Adrenal gland (tissue), 5 donors: ENCODE data around the gene GZMB.

Experiments used
- POLR2A ChIP-seq, 2 donors: fragments of 450-650 bp; IDR thresholded peaks; one replicate each; pipeline ENCODE4 v1.6.1; 2017; ENCODE audit warnings: antibody characterized with exemption in 2 of 2, mild to moderate bottlenecking in 2 of 2, moderate library complexity in 1 of 2
- TF ChIP-seq, protein P1 (sequence below), 6 experiments: fragments of 450-650 bp in 4 of 6; fragments of 200-600 bp in 2 of 6; sonication (generic) in 1 of 6; IDR thresholded peaks; 1 replicate in 5 of 6; 2 replicates in 1 of 6; pipeline versions ENCODE4 v1.5.1 to v1.8.0; 2016 to 2021; ENCODE audit warnings: antibody characterized with exemption in 6 of 6, mild to moderate bottlenecking in 2 of 6, moderate library complexity in 1 of 6
- donor health status: DM: no; HTN: no; CAD: no.

- TF ChIP-seq POLR2A (IDR thresholded peaks at IDR 0.05) = no peak
- TF ChIP-seq, protein P1, sequence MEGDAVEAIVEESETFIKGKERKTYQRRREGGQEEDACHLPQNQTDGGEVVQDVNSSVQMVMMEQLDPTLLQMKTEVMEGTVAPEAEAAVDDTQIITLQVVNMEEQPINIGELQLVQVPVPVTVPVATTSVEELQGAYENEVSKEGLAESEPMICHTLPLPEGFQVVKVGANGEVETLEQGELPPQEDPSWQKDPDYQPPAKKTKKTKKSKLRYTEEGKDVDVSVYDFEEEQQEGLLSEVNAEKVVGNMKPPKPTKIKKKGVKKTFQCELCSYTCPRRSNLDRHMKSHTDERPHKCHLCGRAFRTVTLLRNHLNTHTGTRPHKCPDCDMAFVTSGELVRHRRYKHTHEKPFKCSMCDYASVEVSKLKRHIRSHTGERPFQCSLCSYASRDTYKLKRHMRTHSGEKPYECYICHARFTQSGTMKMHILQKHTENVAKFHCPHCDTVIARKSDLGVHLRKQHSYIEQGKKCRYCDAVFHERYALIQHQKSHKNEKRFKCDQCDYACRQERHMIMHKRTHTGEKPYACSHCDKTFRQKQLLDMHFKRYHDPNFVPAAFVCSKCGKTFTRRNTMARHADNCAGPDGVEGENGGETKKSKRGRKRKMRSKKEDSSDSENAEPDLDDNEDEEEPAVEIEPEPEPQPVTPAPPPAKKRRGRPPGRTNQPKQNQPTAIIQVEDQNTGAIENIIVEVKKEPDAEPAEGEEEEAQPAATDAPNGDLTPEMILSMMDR (IDR thresholded peaks at IDR 0.05) = no peak
These were observed 20.2 kb downstream of the GZMB start for GRCh38 chr14:24613747-24614146.
